SK-N-MC (cell line): Measurements from ENCODE around the gene HMGN4.

Experiments used
- EZH2 ChIP-seq: fragments of 200-600 bp; sonication (generic); IDR thresholded peaks from one replicate; pipeline ENCODE4 v1.6.1; 2017; ENCODE audit warnings: antibody characterized with exemption
- POLR2AphosphoS5 ChIP-seq: IDR thresholded peaks from 2 replicates; pipeline ENCODE4 v1.6.1; 2012; ENCODE audit warnings: mild to moderate bottlenecking, low read depth, low read length, borderline replicate concordance

GRCh38 chr6:26519359-26519758, 18.8 kb upstream of the HMGN4 start:
- no peak for TF ChIP-seq POLR2AphosphoS5
- no peak for TF ChIP-seq EZH2
